ENCODE data around the gene SLC17A5. TPM values are rescaled to one million over a fixed set of nuclear protein-coding genes. Genes with fewer than 3 reads are reported as not detected.
"Not testable (repeated sequence)": the region's sequence is repeated elsewhere in the genome, so short reads cannot be mapped to it uniquely, and the experiment has no call there.

The SLC17A5 gene, protein sequence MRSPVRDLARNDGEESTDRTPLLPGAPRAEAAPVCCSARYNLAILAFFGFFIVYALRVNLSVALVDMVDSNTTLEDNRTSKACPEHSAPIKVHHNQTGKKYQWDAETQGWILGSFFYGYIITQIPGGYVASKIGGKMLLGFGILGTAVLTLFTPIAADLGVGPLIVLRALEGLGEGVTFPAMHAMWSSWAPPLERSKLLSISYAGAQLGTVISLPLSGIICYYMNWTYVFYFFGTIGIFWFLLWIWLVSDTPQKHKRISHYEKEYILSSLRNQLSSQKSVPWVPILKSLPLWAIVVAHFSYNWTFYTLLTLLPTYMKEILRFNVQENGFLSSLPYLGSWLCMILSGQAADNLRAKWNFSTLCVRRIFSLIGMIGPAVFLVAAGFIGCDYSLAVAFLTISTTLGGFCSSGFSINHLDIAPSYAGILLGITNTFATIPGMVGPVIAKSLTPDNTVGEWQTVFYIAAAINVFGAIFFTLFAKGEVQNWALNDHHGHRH
- 8.9 TPM for total RNA-seq

DNA sequence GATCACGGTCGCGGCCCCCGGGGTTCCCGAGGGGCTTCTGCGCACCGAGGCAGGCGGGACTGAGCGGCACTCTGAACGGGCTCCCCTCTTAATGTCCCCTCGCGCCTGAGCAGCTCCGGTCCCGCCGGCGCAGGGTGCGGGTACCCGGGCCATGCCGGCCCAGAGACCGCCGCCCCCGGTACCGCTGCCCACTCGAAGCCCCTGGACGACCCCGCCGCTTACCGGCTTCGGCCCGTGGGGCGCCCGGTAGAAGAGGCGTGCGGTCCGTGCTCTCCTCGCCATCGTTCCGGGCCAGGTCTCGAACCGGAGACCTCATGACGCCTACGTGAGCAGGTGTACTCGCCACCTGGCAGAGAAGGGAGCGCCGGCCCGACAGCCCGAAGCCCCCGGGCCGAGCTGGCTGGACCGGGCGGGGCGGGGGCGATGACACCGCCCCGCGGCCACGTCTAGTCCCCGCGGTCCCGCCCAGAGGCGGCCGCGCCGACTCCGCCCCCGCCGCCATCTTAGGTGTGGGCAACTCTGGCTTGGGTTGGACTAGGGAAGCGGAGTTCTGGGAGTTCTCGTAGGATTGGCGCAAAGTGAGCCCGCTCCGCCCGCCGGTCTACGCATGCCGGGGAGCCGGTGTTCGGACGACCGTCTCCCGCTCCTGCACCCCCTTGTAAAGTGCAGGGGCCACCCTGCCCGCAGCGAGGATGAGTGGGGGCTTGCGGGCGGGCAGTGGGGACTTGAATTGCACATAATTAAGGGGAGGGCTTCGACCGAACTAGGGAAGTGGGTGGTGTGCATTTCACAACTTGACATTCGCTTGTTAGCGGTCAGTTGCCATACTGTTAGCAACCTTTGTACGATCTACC, at the start of gene SLC17A5:
SLC17A5 (minus strand) TSS at position 422 of the 854 bp plus-strand sequence; CDS start at position 316, 106 bp downstream.
- peak; percentile 77 to 94 (median 92) for DNase-seq (ENCODE audit: low read depth in 2 of 3, low spot score in 2 of 3)

DNA sequence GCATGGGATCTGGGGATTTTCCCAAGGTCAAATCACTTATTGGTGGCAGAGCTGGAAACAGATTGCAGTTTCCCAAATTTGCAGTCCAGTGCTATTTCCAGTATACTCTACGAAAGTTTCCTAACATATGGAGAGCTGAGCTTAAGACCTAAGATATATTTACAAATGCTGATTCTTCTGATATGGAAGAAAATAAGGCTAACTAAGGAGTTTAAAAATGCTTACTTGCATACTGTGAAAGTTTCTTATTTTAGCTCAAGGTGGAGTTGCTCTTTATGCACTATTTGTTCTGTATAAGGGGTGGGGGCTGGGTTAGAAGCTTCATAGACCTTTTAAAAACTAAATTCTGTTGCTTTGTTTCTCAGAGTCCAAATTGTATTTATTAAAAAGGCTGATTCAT, 49.7 kb upstream of the SLC17A5 start:
- DNase-seq (ENCODE audit: low read depth in 2 of 3, low spot score in 2 of 3): no peak

DNA sequence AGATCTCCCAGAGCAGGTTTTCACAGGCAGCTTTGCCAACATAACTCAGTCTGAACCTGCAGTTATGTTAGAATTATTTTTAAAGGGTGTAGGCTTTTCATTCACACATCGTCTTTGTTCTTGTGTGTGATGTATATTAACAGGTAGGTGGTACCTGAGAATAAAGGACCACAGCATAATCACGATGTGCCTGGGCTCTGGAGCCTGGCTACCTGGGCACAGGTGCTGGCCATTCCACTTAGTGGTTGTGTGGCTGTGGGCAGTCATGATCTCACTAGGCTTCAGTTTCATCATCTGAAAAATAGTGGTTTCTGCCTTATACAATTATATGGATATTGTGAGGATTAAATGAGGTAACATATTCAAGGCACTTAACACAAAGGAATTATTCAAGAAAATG, 48.7 kb upstream of the SLC17A5 start:
- DNase-seq (ENCODE audit: low read depth in 2 of 3, low spot score in 2 of 3): no peak

DNA sequence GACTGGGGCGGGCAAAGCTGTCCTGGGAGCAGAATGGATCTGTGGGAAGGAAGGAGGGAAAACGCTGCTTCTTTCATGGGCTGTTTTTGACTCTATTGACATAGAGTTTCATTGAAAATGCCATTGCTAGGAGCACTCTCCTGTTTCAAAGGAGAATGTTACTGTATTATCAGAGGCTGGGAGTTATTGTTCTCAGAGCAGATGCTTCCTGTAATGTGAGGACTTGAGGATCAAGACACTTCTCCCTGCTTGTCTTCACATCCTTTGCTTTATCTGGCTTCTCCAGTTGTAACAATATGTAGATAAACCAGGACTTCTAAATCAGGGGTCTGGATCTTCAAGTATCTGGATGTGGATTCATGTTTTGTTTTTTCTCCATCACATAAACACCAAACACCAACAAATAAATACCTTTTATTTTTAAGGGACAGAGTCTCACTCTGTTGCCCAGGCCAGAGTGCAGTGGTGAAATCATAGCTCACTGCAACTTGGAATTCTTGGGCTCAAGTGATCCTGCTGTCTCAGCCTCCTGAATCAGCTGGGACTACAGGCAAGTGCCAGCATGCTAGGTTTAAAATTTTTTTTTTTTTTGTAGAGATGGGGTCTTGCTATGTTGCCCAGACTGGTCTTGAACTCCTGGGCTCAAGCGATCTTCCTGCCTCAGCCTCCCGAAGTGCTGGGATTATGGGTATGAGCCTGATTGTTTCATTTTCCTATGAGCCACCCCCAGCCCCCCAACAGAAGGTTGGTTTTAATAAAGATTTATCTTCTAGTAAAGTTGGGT, 46.1 kb upstream of the SLC17A5 start:
- peak in 1 of 3 donors; percentile 53 for DNase-seq (ENCODE audit: low read depth in 2 of 3, low spot score in 2 of 3)

DNA sequence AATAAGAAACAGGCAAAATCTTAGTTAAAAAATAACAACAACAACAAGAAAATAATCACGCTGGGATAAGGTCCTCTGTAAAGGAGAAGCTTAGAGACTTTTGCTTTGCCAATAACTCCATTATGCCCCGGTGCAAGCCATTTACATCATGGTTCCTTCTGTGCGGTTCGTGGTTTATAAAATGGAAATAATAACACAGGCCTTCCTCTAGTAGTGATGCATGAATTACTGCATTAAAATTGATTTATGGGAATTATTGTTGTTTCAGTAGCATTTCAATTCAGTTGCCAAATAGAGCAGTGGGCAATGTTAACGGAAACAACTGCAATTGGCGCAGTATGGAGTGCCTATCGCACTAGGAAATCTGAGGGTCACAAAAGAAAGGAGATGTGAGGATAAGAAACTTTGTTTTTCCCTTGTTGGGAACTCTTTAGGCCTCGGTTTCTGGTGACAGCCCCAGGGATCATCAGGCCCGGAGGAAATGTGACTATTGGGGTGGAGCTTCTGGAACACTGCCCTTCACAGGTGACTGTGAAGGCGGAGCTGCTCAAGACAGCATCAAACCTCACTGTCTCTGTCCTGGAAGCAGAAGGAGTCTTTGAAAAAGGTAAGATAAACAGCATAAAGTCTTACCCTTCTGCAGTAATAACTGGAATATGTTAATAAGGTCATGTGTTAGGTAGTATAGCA, 43.3 kb upstream of the SLC17A5 start:
- DNase-seq (ENCODE audit: low read depth in 2 of 3, low spot score in 2 of 3): peak in 2 of 3 donors; percentile 29 to 58

DNA sequence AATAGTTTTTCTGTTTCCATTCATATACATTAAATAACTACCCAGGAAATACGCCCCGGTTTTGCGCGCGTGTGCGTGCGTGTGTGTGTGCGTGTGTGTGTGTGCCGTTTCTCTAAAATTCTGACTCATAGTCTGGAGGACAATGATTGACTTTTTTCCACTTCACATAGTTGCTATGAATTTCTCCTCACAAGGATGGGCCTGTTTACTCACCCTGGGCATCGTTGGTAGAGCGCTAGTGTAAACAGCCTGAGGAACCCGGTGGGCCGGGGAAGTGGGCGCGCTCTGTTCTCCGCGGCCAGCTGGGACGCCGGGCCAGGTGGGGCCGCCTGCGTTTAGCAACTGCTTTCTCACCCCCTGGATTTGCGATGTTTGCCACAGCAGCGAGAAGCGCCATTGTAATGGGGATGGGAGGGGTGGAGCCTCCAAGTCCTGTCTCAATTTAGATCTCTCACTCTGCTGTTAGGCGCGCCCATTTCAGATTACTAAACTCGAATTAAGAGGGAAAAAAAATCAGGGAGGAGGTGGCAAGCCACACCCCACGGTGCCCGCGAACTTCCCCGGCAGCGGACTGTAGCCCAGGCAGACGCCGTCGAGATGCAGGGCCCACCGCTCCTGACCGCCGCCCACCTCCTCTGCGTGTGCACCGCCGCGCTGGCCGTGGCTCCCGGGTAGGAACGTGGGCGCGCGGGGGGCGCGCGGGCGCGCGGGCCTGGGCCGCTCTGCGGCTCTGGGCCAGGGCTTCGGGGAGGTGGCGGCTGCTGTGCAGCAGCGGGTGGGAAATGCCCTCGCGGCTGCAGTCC, 42.0 kb upstream of the SLC17A5 start, which contains the start of gene CD109:
CD109 (plus strand) TSS at position 585 of the 803 bp plus-strand sequence; CDS start at position 598, 13 bp downstream.
- DNase-seq (ENCODE audit: low read depth in 2 of 3, low spot score in 2 of 3): peak in 2 of 3 donors; percentile 89 to 93

DNA sequence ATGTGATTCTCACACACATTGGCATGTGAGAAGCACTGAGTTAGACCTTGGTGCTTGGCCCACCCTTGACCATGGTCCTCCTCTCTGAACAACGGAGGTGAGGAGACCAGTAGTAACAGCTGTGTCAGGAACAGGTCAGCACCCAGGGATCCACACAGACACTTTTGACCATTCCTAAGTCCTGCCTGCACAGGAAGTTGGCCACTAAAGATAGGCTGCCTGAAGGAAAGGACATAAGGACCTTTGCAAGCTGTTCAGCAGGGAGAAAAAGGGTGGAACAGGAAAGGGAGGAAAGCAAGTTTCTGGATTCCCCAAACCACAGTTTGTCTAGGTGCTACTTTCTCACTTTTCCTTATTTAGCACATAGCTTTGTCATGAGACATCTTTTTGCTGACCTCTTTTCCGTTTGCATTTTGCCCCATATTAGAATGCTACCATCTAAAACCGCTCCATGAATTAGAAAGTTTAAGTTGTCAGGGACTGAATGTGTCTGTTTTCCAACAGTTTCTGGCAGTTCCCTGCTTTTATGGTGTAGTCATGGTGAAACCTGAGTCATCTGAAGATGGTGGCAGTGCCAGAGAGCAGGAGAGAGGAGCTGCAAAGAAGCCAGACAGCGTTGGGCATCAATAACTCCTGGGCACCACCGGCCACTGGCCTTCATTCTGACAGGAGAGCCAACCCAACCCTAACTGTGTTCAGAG, 41.1 kb upstream of the SLC17A5 start:
- peak in 2 of 3 donors; percentile 52 to 56 for DNase-seq (ENCODE audit: low read depth in 2 of 3, low spot score in 2 of 3)

DNA sequence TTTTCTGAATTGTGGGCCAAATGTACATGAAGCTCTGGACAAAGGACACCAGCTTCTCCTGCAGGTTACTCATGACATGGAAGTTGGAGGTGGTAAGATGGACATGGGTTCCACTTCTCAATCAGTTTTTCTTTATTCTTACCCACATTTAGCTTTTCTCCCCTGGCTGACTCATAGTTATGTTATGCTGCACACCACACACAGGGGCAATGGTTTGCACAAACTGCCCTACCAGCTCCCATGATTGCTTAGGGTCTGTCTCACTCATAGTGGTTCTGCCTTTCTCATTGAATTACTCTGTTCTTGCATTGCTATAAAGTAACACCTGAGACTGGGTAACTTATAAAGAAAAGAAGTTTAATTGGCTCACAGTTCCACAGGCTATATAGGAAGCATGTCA, 37.7 kb upstream of the SLC17A5 start:
- DNase-seq (ENCODE audit: low read depth in 2 of 3, low spot score in 2 of 3): no peak

DNA sequence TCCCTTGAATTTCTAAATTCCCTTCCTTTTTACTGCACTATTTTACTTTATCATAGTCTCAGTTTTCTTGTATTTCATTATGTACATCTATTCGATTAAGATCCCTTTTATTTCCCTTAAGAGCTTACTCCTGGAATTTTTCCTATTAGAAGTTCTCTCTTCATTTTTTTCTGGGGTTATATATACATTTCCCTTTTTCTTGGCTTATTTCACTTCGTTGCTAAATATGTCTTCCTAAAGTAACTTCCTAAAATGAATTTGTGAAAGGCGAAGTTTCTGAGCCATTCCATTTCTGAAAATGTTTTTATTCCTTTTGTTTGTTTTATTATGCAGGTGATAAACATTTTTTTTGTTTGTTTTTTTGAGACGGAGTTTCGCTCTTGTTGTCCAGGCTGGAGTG, 36.3 kb upstream of the SLC17A5 start:
- no peak for DNase-seq (ENCODE audit: low read depth in 2 of 3, low spot score in 2 of 3)

DNA sequence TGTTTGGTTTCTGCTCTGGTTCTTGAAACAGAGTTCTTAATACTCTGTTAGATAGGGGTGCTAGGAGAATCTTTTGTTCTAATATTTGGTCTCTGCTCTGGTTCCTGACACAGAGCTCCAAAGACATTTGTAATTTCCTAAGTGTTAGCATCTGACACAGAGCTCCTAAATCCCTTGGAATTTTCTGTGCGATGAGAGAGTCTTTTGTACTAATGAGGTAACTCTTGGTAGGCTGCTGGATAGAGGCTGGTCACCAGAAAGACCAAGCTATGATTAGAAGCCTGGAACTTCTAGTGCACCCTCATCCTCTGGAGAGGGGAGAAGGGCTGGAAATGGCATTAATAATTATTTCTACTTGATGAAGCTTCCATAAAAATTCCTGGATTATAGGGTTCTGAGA, 34.6 kb upstream of the SLC17A5 start:
- DNase-seq (ENCODE audit: low read depth in 2 of 3, low spot score in 2 of 3): no peak

DNA sequence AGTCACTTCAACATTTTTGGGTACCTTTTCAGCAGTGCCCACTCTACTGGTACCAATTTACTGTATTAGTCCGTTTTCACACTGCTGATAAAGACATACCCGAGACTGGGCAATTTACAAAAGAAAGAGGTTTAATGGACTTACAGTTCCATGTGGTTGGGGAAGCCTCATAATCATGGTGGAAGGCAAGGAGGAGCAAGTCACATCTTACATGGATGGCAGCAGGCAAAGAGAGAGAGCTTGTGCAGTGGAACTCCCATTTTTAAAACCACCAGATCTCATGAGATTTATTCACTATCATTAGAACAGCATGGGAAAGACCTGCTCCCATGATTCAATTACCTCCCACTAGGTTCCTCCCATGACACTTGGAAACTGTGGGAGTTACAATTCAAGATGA, 29.8 kb upstream of the SLC17A5 start:
- not testable (repeated sequence) for DNase-seq (ENCODE audit: low read depth in 2 of 3, low spot score in 2 of 3)

DNA sequence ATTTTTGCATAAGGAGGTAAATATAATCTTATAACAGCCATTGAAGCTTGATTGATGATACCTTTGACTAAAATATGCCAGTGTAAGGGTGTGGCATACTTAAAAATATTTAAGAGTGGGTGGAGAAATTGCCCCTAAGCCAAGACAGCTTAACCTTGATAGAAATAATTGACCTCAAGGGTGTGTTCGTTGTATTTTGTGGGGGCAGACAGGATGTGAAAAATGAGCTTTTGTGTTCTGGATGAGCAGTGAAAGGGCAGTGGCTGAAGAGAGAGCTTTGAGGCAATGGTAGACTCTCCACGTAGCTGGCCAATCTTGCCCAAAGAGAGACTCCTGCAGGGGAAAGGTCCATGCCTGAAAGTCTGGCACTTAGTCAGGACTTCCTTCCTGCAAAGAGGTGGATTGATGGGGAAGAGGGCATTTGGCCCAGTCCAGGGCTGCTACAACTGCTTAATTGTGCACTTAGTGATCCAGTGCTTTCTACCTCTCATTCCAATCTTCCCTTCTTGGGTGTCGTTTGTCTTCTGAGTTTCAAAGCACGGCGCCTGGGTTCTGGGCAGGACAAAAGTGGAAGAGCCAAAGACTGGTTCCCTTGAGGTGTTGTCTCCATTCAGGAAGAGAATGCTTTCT, 26.6 kb upstream of the SLC17A5 start:
- DNase-seq (ENCODE audit: low read depth in 2 of 3, low spot score in 2 of 3): no peak

DNA sequence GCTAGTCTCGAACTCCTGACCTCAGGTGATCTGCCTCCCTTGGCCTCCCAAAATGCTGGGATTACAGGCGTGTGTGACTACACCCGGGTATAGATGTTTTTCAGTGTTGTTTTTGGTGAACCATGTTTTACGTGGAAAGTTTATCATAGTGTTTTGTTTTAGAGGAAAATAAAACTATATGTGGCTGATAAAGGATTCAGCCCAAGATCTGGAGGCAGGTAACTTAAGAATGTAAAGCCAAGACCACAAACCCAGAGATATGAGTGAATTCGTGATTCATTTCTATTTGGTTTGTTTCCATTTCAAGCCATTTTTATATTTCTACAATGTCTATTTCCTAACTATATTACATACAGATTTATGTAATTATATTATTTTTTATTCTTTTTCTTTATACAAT, 26.1 kb upstream of the SLC17A5 start:
- not testable (repeated sequence) for DNase-seq (ENCODE audit: low read depth in 2 of 3, low spot score in 2 of 3)

DNA sequence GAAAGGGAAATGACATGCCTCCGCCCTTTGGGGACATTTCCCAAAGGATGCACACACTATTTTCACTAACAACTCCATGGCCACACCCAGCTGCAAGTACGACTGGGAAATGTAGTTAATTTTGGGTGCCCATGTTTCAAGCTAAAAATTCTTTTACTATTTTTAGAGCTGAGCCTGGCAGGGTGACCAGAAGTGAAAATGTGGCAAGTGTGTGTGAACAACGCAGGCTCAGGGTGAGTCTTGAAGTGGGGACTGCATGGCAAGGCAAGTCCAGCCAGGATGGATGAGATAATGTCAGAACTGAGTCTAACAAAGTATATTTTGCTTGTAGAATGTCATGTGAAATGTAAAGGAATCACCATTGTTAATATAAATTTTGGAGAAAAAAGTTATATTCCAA, 25.2 kb upstream of the SLC17A5 start:
- no peak for DNase-seq (ENCODE audit: low read depth in 2 of 3, low spot score in 2 of 3)

DNA sequence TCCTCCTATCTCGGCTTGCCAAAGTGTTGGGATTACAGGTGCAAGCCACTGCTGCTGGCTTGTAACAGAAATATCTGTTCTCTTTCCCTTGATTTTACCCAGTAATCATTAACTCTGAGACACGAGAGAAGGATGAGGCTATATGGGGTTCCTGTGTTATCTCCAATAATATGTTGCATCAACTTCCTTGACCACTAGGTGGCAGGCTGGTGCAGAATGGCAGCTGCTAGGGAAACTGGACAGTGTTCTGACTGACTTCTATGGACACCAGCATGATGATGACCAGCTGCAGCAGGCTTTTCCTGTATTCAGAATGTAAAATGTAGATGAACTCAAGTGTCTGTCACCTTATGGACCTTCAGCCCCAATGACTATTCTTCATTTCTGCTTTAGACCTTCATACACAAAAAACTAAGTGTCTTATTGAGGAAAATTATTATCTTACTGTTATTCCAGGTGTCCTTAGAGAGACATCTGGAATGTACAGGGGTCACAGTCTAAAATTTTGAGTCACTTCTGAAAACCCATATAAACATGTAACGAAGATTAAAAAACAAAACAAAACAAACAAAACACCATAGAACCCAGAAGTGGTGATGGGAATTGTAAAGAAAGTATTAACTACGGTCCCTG, 21.8 kb upstream of the SLC17A5 start:
- DNase-seq (ENCODE audit: low read depth in 2 of 3, low spot score in 2 of 3): peak in 2 of 3 donors; percentile 56 to 82

DNA sequence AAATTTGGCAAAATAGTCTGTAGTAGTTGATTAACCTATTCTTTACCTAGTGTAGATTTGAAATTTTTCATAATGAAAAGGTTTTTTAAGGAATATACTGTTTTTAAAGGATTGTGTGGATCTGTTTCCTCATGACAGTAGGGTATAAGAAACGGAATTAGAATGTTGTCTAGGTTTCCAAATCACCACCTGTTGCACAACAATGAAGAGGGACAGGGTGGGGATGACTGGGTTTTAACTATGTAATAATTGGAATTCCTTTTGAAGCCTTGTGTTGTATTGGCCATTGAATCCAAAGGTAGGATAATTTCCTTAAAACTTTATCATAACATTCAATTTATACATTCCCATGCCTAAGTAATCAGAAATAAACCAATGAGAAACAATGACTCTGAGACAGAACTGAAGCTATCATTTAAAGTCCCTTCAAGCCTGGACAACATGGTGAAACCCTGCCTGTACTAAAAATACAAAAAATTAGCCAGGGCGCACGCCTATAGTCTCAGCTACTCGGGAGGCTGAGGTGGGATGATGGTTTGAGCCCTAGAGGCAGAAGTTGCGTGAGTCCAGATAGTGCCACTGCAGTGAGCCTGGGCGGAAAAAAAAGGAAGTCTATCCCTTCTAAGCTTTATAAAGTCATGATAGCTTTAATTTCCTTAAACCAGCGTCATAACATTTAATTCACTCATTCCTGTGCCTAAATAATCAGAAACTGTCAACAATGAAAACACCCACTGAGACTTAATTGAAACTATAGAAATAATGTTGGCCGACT, 18.3 kb upstream of the SLC17A5 start:
- peak in 1 of 3 donors; percentile 33 for DNase-seq (ENCODE audit: low read depth in 2 of 3, low spot score in 2 of 3)

DNA sequence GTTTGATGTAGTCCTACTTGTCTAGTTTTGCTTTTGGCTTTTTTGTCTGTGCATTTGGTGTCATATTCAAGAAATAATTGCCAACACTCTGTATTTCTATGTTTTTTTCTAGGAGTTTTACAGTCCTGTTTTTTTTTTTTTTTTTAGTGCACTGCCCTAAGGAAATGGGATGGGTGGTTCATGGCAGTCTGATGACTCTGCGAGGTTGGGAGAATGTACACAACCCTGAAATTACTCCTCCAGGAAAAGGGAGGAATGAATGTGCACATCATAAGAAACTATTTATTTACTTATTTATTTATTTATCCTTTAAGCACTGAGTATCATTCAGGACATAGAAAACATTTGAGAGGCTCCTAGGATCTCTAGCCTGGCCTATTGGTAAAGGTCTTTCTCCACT, 15.2 kb upstream of the SLC17A5 start:
- no peak for DNase-seq (ENCODE audit: low read depth in 2 of 3, low spot score in 2 of 3)

All from hematopoietic multipotent progenitor cell (in vitro differentiated cells).